RKO (cell line): Measurements from ENCODE around the gene ARHGEF7.

Experiments used
- DNase-seq: peaks from one replicate; pipeline ENCODE4 v3.0.0-alpha.2; 2016; ENCODE audit warnings: low spot score

The ARHGEF7 gene

DNA sequence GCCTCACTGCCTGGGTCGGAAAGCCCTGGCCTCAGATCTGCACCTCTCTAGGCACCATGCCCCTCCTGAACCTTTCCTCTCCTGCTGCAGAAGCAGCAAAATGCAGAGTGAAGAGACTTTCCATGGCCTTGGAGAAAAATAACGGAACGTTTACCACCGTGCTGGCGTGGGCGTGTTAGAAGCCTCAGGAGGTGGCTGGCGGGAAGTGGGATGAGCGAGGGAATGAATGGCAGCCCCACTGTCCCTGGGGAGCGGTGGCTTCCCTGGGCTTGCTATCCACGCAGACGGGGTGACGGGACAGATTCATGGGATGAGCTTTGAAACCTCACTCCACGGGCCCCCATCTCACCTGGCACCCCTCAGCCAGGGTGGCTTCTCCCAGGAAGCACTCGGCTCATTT lies 209.6 kb downstream of the ARHGEF7 start:
- no peak for DNase-seq

GRCh38 chr13:111325146-111325890 lies 210.2 kb downstream of the ARHGEF7 start:
- no peak for DNase-seq

DNA sequence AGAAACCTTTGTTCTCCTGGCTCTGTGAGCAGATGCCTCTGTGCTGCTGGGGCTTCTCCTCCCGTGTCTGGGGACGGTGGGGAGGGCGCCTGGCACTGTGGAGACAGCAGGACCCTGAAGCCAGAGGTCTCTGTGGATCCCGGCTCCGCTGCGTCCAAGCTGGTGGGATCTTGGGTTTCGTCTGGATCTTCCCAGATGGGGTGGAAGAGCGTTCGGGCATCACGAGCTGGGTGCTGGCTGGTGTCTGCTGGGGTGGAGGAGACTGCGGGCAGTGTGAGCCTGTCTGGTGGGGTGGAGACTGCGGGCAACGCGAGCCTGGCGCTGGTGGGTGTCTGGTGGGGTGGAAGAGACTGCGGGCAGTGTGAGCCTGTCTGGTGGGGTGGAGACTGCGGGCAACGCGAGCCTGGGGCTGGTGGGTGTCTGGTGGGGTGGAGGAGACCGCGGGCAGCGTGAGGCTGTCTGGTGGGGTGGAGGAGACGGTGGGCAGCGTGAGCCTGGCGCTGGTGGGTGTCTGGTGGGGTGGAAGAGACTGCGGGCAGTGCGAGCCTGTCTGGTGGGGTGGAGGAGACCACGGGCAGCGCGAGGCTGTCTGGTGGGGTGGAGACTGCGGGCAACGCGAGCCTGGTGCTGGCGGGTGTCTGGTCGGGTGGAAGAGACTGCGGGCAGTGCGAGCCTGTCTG lies 211.0 kb downstream of the ARHGEF7 start:
- no peak for DNase-seq

GRCh38 chr13:111326621-111326965 lies 211.5 kb downstream of the ARHGEF7 start:
- no peak for DNase-seq

DNA sequence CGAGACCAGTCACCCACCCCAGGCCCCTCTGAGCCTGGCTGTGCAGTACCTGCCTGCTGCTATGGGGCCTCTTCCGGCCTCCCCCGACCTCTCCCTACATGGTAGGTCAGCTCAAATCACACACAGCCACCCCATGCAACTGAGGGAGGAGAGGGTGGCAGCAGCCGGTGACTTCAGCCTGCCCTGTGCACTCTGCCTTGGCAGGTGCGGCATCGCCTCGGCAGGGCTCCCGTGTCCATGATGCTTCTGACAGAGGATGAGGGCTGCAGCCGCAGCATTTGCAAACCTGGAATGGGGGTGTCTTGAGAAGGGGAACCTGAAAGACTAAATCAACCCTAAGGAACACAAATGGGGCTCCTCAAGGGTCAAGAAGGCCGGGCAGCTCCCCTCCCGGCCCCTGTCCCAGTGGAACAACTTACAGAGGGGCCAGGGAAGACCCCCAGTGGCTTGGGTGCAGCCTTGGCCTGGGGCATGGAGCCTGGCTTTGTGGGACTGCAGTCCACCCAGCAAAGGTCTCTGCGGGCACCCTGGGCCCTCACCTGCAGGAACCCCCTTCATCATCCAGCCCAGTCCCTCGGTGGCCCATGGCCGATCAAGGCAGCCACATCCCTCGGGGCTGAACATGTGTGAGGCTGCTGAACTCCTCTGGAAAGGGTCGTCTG lies 212.0 kb downstream of the ARHGEF7 start:
- DNase-seq: no peak

- DNase-seq: no peak
Measured at GRCh38 chr13:111327730-111328573, 212.8 kb downstream of the ARHGEF7 start.

- DNase-seq: no peak
Measured at GRCh38 chr13:111328574-111329410, 213.7 kb downstream of the ARHGEF7 start.

- no peak for DNase-seq
Measured at GRCh38 chr13:111329641-111330040, 214.5 kb downstream of the ARHGEF7 start.

DNA sequence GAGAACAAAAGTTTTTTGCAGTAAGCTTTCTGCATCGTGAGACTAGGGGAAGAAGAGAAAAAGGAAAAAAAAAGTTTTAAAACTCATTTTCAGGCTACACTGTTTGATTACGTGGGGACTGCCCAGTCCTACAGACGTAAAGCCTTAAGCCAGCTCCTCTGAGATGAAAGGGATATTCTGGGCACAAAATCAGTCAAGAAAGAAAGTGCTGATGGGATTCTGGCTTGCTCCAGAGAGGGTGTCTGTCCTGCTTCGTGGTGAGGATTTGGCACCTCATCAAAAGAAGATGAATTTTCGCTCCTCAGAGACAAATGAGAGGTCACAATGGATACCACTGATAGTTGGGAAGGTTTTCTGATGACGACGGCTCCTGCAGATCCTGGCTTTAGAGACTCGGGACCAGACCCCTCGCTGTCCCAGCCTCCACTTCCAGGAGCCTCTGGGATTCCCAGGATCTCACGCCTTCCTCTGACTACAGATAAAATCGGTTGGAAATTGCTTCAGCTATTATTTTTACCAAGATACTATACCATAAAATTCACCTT lies 215.0 kb downstream of the ARHGEF7 start:
- no peak for DNase-seq

DNA sequence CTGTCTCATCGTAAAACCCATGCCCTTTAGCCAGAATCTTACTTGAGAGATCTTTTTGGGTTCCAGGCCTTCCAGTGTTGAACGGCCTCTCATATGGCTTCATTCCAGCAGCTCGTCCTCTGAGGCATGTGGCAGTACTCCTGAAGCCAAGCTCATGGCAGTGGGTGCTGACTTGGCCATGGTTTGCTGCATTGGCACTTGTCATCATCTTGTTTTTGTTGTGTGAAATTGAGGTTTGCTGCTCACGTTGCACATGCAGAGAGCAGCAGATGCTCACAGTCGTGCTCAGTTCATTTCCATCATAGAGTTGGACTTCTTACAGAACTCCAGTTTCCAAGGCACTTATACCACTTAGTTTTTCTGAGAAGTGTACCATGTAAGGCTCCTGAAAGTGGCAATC lies 220.2 kb downstream of the ARHGEF7 start:
- DNase-seq: no peak

DNA sequence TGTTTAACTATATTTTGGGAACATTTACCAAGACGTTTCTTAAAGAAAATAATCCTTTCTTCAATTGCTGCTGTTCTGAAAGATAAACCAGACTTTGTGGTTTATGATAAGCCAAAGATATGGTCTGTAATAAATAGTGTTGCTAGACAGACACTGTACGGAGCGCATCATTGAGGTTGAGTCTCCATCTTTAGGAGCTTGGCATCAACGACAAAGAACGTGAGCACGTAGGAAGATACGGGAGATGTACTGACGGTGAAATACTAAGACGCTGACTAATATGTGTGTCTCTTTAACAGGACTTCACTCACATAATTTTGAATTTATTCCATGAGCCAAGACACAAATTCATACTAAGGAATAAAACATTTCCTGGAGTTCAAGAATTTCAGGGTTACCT lies 221.6 kb downstream of the ARHGEF7 start:
- no peak for DNase-seq

- peak; percentile 60 for DNase-seq
Measured at GRCh38 chr13:111337206-111337605, 222.1 kb downstream of the ARHGEF7 start.

GRCh38 chr13:111337741-111338140 lies 222.6 kb downstream of the ARHGEF7 start:
- DNase-seq: no peak

DNA sequence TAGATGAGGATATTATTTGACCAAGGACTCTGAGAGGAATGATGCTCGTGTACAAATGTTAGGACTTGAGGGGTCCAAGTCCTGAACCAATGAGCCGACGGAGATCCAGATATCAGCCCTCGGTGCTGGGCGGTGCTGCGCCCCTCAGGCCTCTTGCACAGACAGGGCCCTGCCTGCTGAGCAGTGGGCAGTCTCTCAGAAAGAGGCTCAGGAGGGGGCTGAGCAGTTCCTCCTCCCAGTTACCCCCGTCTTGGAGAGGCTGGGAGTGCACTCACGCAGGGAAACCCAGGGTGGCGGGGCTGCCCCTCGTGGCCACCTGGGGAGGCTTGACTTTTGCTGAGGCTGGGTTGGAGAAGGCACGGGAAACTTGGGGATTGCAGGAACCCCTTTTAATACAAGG lies 223.7 kb downstream of the ARHGEF7 start:
- no peak for DNase-seq

GRCh38 chr13:111339366-111340143 lies 224.4 kb downstream of the ARHGEF7 start:
- DNase-seq: no peak

GRCh38 chr13:111341886-111342285 lies 226.8 kb downstream of the ARHGEF7 start:
- no peak for DNase-seq

- DNase-seq: no peak
Measured at GRCh38 chr13:111342721-111343120, 227.6 kb downstream of the ARHGEF7 start.

GRCh38 chr13:111343186-111343805 lies 228.2 kb downstream of the ARHGEF7 start:
- DNase-seq: no peak

GRCh38 chr13:111344471-111345191 lies 229.5 kb downstream of the ARHGEF7 start:
- DNase-seq: no peak
